Pulmonary artery endothelial cell (primary cell): ENCODE data around the gene MZF1. TPM values are rescaled to one million over a fixed set of nuclear protein-coding genes. Genes with fewer than 3 reads are reported as not detected.
A peak's percentile ranks its signal among the peaks of the same experiment; 100 is the strongest.

ENCODE experiments used
- DNase-seq: peaks from one replicate; pipeline ENCODE4 v3.0.0-alpha.2; 2011; ENCODE audit warnings: low read depth, low spot score
- total RNA-seq: library from RNA; depleted of rRNA; stranded (reverse); fragments of >200 nt; gene quantifications from 2 replicates; pipeline ENCODE4 v1.2.3, GENCODE V29; 2014

Gene MZF1
- total RNA-seq, 1 donor from 2014 or later: 9.0 TPM

DNA sequence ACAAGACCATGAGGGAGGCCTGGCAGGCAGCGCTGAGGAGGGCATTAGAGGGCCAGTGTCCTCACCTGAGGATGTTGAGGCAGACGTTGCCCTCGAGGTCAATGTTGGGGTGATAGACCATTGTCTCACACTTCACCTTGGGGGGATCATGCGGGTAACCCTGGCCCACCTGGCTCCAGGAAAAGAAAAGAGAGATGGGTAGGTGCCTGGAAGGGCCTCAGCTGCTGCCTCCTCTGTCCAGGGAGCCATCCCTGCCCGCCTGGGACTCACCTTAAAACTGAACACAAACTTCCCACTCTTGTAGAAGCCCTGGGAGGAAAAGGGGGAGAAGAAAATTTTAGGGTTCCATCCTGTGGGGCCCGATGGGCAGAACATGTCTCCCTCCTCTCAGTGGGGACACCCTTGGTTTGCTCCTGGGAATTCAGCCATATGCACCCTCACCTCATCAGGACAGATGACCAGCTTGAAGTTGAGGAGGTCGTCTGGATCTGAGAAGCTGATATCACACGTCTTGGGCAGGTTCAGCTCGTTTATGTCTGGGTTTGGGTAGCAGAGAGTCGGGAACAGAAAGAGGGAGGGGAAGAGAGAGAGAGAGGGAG lies 16.4 kb downstream of the MZF1 start:
- DNase-seq: no peak

GRCh38 chr19:58555920-58556621 lies 17.1 kb downstream of the MZF1 start:
- no peak for DNase-seq

DNA sequence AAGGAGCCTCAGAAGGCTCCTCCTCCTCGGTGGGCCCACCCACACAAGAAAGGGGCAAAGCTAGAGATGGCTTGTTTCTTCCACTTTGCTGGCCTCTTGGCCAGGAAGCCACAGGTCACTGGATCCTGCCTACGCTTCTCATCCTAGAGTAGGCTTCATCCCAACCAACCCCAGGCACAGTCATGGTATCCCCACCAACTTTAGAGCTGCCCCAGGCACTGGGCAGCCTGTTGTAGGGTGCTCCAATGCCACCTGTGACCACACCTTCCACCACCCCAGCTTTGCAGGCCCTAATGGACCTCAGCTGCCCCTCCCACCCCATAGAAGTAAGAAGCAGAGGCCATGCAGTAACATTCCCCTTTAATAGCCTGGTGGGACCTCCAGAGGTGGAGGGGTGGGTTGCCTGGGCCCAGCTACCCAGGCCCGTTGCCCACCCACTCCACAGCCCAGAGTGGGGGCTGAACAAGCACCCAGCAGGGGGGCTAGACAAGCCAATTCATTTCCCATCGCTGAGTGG lies 17.7 kb downstream of the MZF1 start:
- DNase-seq: no peak

DNA sequence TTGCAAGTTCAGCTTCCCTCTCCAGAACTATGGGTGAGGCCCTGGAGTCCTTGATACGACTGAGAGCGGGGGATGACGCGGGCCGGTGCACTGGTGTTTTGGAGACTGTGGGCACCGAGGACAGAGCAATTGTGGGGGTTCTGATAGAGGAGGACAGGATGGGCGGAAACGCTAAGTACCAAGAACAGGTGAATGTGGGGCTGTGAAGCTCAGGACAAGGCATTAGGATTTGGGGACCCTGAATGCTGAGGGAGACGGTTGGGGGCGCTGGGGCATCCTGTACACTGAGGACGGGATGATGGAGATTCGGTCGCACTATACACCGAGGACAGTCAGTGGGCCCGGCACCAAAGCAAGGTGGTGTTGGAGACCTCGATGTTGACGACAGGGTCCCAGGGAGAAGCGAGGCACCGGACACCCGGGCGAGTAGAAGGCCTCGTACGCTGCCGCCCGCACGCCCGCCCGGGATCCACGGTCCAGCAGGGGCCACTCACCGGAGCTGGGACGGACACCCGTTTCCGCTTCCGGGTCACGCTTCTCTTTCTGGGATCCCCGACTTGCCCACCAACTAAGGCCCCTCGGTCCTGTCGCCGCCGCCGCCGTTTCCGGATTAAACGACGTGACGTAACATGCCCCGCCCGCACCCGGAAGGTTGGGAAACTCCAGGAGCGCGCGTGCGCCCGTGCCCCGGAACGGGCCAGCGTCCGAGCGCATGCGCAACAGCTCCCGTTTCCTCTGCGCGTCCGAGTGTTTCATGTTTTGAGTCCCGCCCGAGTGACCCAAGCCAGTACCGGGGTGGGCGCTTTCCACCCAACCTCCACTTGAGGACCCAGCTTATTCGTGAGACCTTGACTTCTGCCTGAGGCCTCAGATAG lies 18.4 kb downstream of the MZF1 start, which contains the start of gene CHMP2A:
CHMP2A (minus strand) TSS at position 612 of the 875 bp plus-strand sequence. CDS start 893 bp downstream, outside the sequence.
- DNase-seq: peak; percentile 78

- DNase-seq: no peak
These were observed 19.2 kb downstream of the MZF1 start for GRCh38 chr19:58553799-58554493.

GRCh38 chr19:58552655-58553054 lies 20.5 kb downstream of the MZF1 start:
- DNase-seq: no peak

DNA sequence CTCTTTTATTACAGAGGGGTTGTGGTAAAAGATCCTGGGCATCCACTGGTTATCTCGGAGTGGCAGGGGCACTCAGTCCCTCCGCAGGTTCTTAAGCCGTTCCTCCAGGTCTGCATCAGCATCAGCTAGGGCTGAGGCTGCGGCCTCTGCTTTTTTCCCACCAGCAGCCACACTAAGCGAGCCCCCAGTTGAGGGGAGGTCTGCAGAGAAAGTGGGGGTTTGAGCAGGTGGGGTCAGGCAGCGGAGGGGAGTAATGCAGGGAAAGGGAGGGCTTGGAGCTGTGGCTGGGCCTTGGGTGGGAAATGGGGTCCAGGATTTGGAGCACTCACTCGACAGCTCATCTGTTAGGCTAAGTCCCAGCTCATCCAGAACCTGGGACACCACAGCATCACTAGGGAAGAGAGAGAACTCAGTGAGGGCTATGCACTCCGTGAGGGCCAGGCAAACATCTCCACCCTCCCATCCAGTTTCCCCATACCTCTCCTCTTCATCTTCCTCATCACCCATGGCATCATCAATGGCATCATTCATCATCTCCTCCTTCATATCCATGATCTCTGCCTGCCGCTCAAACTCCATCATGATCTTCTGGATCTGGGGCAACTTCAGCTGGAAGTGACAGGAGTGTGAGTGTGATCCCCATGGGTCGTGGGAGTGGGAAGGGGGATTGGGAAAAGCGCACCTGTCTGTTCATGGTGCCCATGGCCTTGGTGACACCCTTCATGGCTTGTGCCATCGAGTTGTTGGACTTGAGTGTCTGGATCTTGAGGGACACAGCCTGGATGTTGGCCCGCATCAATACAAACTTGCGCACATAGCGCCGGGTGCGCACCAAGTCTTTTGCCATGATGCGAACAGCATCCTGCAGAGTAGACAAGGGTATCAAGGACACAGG lies 21.3 kb downstream of the MZF1 start:
- no peak for DNase-seq

GRCh38 chr19:58551123-58551497 lies 22.0 kb downstream of the MZF1 start:
- no peak for DNase-seq

- no peak for DNase-seq
These were observed 22.6 kb downstream of the MZF1 start for GRCh38 chr19:58550362-58551122.

GRCh38 chr19:58549664-58550361 lies 23.3 kb downstream of the MZF1 start:
- DNase-seq: no peak

- no peak for DNase-seq
These were observed 24.1 kb downstream of the MZF1 start for GRCh38 chr19:58548859-58549663.

DNA sequence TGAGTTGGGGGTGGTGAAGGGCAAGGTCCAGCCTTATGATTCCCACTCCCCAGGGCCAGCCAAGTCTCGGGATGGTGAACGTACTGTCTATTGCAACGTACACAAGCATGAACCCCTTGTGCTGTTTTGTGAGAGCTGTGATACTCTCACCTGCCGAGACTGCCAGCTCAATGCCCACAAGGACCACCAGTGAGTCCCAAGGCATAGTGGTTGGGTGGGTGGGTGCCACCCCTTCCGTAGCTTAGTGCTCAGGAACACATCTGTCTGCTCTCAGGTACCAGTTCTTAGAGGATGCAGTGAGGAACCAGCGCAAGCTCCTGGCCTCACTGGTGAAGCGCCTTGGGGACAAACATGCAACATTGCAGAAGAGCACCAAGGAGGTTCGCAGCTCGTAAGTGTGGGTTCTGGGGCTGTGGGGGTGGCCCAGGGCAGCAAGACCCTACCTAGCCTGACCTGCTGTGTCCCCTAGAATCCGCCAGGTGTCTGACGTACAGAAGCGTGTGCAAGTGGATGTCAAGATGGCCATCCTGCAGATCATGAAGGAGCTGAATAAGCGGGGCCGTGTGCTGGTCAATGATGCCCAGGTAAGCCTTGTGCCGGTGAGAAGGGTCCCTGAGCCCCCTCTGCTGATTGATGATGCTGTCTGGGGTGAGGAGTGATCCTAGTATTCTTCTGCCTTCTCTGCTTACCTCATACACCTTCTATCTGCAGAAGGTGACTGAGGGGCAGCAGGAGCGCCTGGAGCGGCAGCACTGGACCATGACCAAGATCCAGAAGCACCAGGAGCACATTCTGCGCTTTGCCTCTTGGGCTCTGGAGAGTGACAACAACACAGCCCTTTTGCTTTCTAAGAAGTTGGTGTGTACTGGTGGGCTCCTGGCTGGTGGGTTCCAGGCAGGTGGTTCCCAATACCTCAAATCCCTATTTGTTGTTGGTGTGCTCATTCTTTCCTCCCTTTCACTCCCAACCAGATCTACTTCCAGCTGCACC lies 25.5 kb downstream of the MZF1 start:
- no peak for DNase-seq

DNA sequence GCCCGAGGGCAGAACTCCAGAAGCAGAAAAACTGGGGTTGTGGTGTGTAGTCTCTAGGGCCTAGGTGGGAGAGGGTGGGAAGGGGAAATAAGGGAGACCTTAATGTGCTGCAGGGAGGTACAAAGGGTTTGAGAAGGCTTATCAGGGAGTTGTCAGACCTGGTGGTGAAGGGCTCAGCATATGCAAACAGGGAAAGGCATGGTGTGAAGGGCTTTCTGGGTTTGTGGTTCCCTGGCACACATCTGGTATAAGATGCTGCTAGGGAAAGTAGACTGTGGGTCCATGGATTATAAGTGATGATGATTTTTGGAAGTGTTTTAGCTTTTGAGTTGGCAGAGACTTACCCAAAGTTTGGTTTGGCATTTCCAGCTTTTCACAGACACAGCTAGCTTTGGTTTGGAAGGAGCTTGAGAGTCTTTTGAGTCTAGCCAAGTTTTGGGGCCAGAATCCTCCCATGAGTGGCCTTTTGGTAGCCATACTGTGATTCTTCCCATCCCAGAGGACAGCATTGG lies 27.1 kb downstream of the MZF1 start:
- no peak for DNase-seq

DNA sequence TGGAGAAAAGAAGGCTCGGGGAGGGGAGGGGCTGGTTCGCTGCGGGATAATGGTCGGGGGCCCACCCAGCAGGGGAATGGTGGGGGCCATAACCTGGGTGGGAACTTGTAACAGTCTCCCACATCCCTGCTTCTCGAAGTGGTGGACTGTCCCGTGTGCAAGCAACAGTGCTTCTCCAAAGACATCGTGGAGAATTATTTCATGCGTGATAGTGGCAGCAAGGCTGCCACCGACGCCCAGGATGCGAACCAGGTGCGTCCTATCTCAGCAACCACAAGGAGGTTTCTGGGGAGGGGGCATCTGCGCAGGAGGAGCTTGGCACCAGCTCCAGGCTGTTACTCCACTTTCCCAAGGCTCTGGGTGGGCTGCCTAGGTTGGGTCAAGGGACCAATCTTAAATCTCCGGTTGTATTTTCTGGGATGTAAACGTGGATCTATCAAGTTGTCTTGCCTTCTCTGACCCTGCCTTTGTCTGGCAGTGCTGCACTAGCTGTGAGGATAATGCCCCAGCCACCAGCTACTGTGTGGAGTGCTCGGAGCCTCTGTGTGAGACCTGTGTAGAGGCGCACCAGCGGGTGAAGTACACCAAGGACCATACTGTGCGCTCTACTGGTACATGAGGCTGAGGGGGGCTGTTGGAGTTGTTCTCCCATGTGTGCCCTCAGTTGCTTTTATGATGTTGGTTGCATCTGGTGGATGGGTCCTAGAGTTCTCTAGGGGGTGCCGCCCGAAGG lies 27.7 kb downstream of the MZF1 start:
- DNase-seq: no peak

GRCh38 chr19:58544591-58545285 lies 28.4 kb downstream of the MZF1 start:
- DNase-seq: no peak
